HG02798 (cell line): ENCODE measurements around the gene MACROD1.

Experiments used
- ATAC-seq: cut with Tn5 transposase; IDR thresholded peaks from one replicate; pipeline ENCODE4 v1.9.1; 2021; ENCODE audit warnings: mild to moderate bottlenecking; ENCODE audit not compliant: unreplicated experiment, poor library complexity

Gene MACROD1

DNA sequence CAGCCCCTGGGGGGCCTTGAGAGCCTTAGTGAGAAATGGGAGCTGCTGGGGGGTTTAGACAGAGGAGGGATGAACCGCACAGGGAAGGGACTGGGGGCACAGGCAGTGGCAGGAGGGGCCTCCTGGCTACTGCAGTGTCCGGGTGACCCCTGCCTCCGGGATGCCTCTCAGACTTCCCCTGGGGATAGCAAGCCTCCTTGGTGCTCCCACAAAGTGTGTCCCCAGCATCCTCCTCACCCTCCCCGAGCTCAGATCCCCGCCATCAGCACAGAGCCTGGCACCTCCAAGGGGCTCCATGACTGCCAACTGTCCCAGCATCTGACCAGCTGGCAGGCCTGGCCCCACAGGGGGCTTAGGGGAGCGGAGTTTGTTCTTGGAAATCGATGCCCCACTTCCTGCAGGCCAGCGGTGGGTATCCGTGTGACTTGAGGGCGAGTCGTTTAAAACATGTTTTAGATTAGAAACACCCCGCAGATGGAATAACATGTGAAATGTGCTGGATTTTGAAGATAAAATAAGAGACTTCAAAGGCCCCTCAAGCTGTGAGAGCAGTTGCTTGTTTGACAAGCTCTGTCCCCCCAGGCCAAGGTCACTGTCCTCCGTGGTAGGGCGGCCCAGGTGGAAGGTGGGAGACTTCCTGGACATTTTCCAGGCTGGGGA lies 143.7 kb downstream of the MACROD1 start:
- no peak for ATAC-seq

DNA sequence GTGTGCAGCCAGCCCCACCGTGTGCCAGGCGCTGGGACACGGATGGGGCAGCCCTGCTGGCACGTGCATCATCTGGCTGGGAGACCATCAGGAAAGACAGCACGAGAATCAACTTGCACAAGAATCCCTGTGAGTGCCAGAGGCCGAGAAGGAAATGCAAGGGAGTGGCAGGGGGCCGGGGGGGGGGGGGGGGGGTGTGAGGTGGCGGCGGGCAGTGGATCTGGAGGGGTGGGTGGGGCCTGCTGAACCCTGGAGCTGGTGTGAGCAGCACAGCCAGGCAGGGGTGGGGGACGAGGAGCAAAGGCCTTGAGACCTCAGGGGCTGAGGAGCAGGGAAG lies 144.2 kb downstream of the MACROD1 start:
- no peak for ATAC-seq

DNA sequence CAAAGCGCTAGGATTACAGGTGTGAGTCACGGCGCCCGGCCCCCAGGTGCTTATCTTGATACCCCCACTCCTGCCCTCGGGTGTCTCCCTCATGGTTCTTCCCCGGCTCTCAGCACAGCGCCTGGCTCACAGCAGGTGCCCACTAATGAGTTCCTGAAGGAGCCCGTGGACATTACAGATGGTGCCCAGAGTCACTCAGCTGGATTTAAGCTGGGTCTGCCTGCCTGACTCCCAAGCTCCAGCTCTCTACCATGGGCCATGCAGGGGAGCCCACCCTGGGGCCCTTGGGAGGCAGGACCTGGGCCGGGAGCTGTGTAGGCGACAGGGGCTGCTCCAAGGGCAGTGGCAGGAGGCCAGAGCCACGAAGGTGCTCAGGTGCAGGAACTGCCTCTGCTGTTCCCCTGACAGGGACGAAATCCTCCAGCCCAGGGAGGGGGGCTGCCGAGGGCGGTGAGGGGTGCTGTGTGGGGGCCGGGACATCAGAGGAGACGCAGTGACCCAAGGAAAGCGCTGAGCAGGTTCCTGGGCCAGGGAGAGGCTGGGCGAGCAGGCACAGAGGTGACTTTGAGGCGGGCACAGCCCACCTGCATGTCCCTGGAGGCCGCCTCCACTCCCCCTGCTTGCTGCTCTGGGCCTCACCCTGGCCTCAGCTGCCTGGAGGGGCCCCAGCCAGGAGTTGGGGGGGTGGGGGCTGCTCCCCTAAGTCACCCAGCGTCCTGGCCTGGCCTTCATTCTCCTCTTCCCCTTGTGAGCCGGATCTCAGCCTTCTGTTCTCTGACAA lies 144.7 kb downstream of the MACROD1 start:
- no peak for ATAC-seq

DNA sequence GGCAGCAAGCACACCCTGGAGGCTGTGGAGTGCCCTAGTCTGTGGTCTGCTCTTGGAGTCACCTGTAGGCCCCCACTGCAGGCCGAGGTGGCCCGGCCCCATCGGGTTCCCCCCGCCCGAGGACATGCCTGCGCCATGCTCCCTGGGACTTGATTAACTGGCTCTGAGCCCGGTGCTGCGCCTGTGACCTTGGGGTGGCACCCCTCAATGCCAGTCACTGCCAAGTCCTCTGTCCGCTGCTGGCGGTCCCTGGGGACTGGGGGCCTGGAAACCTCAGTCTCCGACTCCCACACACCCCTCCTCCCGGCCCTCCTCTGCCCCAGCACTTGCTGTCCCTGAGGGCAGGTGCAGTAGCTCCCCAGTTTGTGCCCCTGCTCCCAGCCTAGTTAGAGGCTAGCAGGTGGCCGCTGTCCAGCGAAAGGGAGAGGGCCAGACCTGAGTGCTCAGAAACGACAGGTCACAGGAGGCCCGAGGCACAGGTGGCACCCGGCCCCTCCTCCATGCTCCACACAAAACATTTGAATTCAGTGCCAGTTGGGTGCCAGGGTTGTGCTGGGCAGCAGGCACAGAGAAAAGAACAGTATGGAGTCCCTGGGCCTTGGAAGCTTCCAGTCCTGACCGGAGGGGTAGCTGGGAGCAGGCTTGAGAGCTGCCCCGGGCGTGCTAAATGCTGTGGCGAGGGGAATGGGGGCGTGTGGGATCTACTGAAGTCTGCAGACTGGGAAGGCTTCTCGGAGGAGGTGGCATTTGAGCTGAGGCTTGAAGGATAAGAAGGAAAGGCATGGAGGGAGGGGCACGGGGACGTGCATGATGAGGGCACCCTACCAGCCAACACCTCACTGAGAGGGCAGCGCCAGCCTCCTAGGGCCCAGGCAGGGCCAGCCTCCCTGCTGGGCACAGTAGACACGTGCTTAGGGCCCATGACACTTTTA lies 146.5 kb downstream of the MACROD1 start:
- no peak for ATAC-seq

DNA sequence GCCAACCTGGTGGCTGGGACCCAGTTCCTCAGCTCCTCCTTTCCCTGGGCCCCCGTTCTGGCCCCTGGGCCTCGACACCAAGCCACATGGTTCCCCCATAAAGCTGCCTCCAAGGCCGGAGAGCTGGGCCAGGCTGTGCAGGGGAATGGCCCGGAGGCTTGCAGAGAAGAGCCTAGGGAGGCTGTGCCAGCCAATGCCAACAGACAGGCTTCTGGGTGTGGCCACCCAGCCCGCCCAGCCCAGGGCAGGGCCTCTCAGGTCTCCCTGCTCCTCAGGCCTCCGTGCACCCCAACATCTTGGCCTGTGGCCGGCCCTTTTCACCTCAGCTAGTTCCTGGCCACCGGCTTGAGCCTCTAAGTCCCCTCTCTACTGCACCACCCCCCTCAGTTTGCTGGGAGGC lies 147.6 kb downstream of the MACROD1 start:
- ATAC-seq, result no peak

DNA sequence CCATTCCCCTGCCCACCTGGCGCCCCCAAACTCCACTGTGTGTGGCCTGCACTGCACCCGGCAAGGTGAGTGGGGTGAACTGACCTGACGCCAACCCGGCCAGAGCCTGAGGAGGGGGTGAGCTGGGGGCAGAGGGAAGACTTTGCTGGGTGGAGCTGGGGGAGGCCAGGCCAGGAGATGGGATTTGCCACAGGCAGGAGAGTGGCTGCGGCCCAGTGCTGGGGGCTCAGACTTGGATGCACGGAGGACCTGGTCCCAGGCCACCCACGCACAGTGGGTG lies 148.0 kb downstream of the MACROD1 start:
- no peak for ATAC-seq

DNA sequence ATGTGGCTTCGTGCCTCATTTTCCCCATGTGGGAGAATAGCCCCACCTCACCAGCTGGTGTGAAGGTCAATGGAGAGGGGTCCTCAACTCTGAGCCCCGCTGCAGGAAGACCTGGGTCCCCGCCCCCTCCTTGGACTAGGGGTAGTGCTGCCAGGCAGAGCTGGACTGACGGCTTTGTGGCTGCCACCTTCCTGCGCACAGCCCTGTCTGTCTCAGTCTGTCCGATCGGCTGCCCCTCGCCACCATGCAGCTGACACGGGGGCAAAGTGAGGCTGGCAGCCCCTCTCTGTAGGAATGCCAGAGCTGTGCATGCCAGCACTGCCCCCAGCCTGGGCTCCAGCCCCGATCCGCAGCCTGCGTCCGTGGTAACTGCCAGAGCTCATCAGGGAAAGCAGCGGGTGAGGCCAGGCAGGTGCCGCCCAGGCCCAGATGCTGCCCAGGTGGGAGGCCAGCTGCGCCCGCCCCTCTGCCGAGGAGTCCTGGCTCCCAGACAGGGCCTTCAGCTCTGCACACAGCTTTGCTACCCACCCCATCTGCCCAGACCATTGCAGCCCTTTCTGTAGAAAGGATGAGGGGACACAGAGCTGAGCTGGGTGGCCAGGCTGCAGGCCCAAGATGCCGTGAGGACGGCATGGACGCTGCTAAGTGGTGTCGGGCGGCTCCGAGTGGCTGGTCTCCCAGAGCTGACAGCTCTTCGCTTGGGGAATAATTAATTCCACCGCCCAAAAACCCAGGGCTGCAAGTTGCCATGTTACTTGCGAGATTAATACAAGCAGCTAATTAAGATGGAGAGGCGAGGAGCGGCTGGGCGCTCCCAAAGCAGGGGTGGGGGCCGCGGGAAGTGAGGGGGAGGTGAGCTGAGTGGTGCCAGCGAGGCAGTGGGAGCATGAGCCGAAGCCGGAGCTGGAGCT lies 149.7 kb downstream of the MACROD1 start:
- no peak for ATAC-seq

DNA sequence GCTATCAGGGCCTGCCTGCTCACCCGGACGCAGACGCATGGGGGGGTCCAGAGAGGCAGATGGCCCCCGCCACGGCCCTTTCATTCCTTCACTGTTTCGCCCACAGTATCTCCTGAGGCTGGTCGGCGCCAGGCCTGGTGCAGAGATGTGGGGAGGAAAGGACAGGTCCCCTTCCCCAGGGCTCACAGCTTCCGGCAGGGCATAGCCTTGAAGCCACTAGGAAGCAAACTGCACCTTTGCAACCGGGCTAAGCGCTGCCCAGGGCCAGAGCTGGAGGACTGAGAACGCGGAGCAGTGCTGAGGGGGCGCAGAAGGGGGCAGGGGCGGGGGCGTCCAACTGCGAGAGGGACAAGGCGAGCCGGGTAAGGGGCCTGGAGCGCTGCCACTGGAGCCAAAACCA lies 150.4 kb downstream of the MACROD1 start:
- no peak for ATAC-seq

DNA sequence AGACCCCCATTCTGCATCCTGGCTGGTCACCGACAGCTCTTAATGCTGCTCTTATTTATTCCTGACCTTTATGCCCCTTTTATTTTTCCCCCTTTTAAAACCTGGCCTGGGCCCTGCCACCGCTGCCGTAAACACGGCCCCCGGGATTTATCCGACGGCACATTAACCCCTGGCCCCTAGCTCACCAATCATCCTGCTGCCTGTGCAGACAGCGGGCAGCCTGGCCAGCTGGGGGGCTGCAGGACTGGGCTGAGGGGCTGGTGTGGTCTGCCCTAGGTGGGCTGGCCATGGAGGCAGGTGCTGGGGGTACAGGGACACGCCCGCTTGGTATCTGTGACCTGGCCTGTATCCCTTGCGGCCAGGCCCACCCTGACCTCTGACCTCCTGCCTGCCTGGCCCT lies 151.6 kb downstream of the MACROD1 start:
- ATAC-seq, result no peak

DNA sequence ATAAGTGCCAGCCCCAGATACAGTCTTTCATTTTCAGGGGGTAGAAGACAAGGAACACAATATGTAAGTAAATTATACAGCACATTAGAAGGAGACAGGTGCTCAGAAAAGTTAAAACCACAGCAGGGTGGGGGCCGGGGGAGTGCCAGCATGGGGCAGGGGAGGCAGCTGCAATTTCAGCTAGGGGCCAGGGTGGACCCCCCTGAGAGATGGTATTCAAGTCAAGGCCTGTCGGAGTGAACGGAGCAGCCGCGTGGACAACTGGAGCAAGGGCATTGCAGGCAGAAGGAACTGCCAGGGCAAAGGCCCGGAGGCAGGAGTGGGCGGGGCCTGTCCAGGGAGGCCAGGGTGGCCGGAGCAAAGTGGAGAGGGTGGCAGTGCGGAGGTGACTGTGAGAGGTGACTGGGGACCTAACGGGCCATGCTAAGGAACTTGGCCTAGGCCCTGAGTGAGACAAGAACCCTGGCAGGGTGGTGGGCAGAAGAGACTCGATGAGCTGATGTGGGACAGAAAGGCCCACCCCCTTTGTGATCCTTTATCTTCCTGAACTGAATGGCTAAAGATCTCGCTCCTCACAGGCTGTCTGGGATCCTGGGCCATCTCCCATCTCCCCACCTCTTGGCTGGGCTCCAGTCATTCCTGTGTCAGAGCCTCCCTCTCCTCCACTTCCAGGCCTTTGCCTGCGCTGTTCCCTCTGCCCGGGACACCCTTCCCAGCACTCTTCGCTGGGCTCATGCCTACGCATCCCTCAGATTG lies 152.6 kb downstream of the MACROD1 start:
- ATAC-seq, result no peak

DNA sequence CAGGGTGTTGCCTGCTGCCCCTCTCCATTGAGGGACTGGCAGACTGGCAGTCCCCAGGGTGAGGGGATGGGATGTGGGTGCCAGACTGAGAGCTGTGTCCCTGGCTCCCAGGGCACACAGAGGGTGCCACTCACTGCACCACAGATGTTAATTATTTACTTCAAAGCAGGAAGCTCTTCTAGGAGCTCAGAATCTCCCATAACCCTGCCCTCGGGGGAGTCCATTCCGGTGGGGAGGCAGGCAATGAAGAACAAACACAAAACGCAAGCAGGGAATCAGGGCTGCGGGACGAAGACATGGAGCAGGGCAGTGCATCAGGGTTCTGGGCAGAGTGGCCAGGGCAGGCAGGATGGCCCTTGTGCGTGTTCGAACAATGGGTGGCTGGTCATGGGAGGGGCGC lies 154.5 kb downstream of the MACROD1 start:
- ATAC-seq, result no peak

DNA sequence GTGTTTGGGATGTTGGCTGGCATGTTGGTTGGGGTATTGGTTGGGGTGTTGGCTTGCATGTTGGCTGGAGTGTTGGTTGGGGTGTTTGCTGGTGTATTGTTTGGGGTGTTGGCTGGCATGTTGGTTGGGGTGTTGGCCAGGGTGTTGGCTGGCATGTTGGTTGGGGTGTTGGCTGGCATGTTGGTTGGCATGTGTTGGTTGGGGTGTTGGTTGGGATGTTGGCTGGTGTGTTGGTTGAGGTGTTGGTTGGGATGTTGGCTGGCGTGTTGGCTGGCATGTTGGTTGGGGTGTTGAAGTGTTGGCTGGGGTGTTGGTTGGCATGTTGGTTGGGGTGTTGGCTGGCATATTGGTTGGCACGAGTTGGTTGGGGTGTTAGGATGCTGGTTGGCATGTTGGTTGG lies 155.1 kb downstream of the MACROD1 start:
- no peak for ATAC-seq

DNA sequence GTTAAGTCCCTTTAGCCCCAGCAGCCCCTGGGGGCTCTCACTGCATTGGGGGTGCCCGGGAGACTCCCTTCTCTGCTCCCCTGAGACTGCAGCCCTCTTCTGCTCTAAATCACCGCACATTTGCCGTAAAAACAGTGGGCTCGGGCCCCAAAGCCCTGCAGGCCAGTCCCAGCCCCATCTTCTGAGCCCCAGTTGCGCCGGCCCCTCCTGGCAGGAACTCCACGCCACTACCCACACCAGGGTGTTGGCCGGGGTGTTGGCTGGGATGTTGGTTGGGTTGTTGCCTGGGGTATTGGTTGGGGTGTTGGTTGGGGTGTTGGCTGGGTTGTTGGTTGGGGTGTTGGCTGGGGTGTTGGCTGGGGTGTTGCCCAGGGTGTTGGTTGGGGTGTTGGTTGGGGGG lies 156.2 kb downstream of the MACROD1 start:
- no peak for ATAC-seq

DNA sequence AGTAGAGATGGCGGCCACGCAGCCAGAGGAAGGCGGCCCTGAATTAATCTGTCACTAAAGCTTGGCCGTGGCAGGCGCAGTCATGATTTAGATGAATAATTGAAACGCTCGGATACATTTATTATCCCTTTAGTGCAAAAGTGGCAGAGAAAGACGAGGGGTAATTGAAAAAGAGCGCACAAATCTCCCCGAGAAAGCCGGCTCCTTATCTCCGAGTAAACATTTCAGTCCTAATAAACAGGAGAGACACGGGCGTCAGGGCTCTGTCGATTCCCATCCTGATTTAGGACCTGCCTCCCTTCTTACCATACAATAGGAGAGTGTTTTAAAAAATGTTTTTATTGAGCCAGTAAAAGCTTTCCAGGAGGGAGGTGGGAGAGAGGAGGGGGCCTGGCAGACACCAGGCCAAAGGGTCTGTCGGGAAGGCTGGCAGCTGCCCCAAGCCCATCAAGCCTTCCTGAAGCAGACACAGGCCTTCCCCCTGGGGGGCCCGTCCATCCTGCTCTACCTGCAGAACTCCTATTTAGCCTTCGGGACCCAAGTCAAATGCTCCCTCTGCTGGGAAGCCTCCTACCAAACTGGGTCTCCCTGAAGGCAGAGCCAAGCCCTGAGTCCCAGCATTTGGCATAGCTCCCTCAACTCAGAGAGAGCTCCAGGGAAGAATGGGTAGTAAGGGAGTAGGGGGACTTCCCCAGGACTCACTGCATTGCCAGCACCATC lies 156.8 kb downstream of the MACROD1 start:
- ATAC-seq, result no peak

DNA sequence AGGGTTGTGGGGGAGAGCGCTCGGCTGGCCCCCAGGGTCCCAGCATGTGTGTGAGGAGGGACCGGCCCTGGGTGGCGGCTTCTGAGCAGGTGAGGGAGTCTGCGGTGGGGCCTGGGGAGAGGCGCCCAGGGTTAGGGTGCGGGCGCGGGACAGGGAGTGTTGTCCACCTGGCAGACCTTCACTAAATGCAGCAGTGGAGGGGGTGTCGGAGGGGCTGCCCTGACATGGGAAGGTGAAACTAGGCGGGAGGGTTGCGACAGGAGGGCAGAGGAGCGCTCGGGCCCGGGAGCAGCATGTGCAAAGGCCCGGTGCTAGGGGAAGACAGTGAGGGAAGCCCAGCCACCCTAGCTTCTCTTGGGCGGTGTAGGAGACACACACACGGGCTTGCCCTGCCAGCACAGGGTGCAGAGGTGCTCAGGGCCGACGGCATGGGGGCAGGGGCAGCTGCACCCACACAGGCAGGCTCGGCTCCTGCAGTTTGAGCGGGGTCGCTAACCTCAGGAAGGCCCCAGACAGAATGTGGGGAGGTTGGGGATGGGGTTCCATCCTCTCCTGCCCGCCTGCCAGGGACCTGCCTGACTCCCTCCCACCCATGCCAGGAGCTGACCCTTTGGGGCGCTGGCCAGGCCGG lies 157.5 kb downstream of the MACROD1 start:
- ATAC-seq, result no peak

DNA sequence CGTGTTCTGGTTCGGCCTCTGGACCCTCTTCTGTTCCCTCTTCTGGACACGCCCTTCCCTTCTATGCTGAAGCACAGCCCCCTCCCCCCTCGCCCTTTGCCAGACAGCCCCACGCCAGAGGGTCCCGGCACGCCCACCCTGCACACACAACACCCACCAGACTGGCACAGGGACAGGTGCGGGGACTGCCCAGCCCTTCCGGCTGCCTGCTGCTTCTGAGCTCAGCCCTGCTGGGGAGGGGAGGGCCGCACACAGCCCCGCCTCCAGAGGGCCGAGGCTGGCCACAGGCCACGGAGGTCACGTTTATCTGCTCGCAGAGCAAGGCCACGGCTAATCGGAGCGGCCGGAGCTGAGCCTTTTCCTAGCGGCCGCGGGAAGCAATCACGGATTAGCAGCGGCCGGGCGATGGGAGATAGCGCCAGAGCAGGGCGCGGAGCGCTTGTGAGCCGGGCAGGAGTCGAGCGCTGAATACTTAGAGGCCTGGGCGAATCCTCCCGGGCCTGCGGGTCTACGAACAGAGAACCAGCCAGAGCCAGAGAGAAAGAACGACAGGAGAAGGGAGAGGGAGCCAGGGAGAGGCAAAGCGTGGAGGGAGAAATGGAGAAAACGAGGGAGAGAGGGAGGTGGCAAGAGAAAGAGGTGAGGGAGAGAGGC lies 158.2 kb downstream of the MACROD1 start:
- ATAC-seq, result no peak

DNA sequence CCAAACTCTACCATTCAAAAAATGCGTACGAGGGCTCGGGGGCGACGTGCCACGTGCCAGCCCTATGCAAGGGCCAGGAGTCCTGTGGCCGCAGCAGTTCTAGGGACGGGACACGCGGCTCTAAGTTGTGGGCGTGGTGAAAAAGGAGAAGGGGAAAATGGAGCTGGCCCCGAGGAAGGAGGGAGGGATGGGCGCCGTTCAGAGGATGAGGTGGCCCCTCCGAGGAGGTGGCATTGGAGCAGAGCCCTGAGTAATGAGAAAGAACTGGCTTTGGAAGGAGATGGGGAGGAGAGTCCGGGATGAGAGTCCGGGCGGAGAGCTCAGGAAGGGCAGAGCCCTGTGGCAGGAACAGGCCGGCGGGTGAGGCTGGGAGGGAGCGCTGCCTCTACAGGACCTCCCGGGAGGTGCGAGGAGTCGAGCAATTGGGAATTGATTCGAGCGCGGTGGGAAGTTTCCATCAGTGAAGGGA lies 158.7 kb downstream of the MACROD1 start:
- no peak for ATAC-seq

DNA sequence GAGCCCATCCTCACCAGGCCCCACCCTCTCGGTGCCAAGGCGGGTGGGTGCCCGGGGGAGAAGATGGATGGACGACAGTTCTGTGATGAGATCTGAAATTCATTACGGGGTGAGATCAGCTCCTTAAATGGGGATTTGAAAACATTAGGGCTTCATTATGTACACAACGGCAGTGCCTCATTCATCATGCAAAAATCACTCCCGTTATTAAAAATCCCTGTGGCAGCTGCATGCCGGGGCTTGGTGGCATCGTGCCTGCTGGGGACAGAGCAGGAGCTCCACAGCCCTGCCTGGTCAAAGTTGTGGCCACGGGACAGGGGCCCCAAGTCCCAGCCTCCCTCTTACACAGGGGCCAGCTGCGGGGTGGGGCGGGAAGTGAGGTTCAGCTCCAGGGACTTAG lies 159.5 kb downstream of the MACROD1 start:
- ATAC-seq, result no peak
